HepG2 (cell line): ENCODE measurements around the gene LCE1A. TPM values are rescaled to one million over a fixed set of nuclear protein-coding genes. Genes with fewer than 3 reads are reported as not detected.

ENCODE experiments used
- ATAC-seq: fragments of 200-7000 bp; cut with Tn5 transposase; 3 replicates; pipeline ENCODE4 v1.9.1; 2020; ENCODE audit warnings: mild to moderate bottlenecking, moderate library complexity
- BruUV-seq: library from RNA; stranded (reverse); fragments of 400-500 nt; replicated peaks from 2 replicates; lab custom pipeline; 2021; lab: Mats Ljungman, UMichigan
- CTCF ChIA-PET: fragments of 300-600 bp; formaldehyde crosslinking; extraction: SDS; loops from one replicate; lab custom pipeline; 2021; ENCODE audit warnings: low total read pairs, inconsistent platforms, low intra/inter-chr PET ratio; lab: Yijun Ruan, JAX
- POLR2A ChIA-PET: fragments of 350-600 bp; sonication (Branson Sonifier 250); formaldehyde crosslinking; loops from one replicate; lab custom pipeline; 2020; ENCODE audit warnings: antibody characterized with exemption, inconsistent platforms; lab: Yijun Ruan, JAX
- DNase-seq: peaks from one replicate; pipeline ENCODE4 v3.0.0-alpha.2; 2015; ENCODE audit warnings: low spot score
- FAIRE-seq: peaks from 3 replicates; lab custom pipeline; 2011; peaks lifted over from hg19 to GRCh38; lab: Jason Lieb, UNC
- H2AFZ ChIP-seq: one replicate; pipeline ENCODE4 v1.6.1; 2011; ENCODE audit warnings: low read length, inconsistent platforms
- H3K27ac ChIP-seq: fragments of 300-600 bp; 3 replicates; pipeline ENCODE4 v1.8.0; 2011; ENCODE audit warnings: mixed run types, mild to moderate bottlenecking, mixed read lengths, low read length, inconsistent platforms; ENCODE audit not compliant: insufficient read depth; ENCODE audit errors: extremely low read length
- H3K27me3 ChIP-seq, 2 experiments: fragments of 200-600 bp in 1 of 2; 2 replicates in 1 of 2; 3 replicates in 1 of 2; pipeline versions ENCODE4 v1.6.0 to v1.8.0; 2011; ENCODE audit warnings: low read length in 2 of 2, mild to moderate bottlenecking in 2 of 2, moderate library complexity in 2 of 2, inconsistent platforms in 1 of 2; ENCODE audit not compliant: insufficient read depth in 2 of 2, control insufficient read depth in 1 of 2
- H3K36me3 ChIP-seq, 2 experiments: fragments of 200-600 bp in 1 of 2; replicated peaks in 1 of 2; 2 replicates in 1 of 2; 3 replicates in 1 of 2; pipeline versions ENCODE4 v1.5.1 to v1.8.0; 2011; ENCODE audit warnings: low read length in 2 of 2, inconsistent platforms in 1 of 2; ENCODE audit not compliant: insufficient read depth in 2 of 2, control insufficient read depth in 1 of 2
- H3K4me1 ChIP-seq: 2 replicates; pipeline ENCODE4 v1.5.1; 2012; ENCODE audit warnings: low read length, inconsistent platforms; ENCODE audit not compliant: insufficient read depth
- H3K4me2 ChIP-seq: 2 replicates; pipeline ENCODE4 v1.6.0; 2011; ENCODE audit warnings: low read depth, low read length, inconsistent platforms
- H3K4me3 ChIP-seq, 3 experiments: fragments of 200-600 bp in 1 of 3; sonication (generic), shearing (Covaris generic) in 1 of 3; replicated peaks in 1 of 3; 2 replicates each; pipeline ENCODE4 v1.5.1; 2011 to 2016; ENCODE audit warnings: low read length in 3 of 3, inconsistent platforms in 2 of 3, low read depth in 2 of 3, mild to moderate bottlenecking in 2 of 3, control low read depth in 1 of 3, mixed read lengths in 1 of 3; ENCODE audit not compliant: insufficient read depth in 1 of 3
- H3K79me2 ChIP-seq: one replicate; pipeline ENCODE4 v1.6.1; 2011; ENCODE audit warnings: low read length, inconsistent platforms; ENCODE audit not compliant: insufficient read depth
- H3K9ac ChIP-seq: 2 replicates; pipeline ENCODE4 v1.6.0; 2011; ENCODE audit warnings: mild to moderate bottlenecking, low read depth, low read length, inconsistent platforms; ENCODE audit not compliant: insufficient read depth
- H3K9me3 ChIP-seq: 2 replicates; pipeline ENCODE4 v1.5.1; 2012; ENCODE audit warnings: mild to moderate bottlenecking, low read length
- H4K20me1 ChIP-seq: 2 replicates; pipeline ENCODE4 v1.6.0; 2011; ENCODE audit warnings: inconsistent platforms, mild to moderate bottlenecking, low read length, moderate library complexity; ENCODE audit not compliant: insufficient read depth
- CAMTA2 ChIP-seq: sonication (generic); formaldehyde crosslinking; IDR thresholded peaks from 2 replicates; pipeline ENCODE4 v1.4.0; 2020; ENCODE audit warnings: mild to moderate bottlenecking, missing genetic modification reagents, borderline replicate concordance
- CEBPG ChIP-seq: IDR thresholded peaks from 2 replicates; pipeline ENCODE4 v1.6.1; 2016
- MED8 ChIP-seq: sonication (generic); formaldehyde crosslinking; IDR thresholded peaks from 2 replicates; pipeline ENCODE4 v1.8.1; 2023; ENCODE audit warnings: mild to moderate bottlenecking, missing genetic modification reagents; ENCODE audit not compliant: insufficient replicate concordance
- ZC3H13 ChIP-seq: sonication (generic); formaldehyde crosslinking; IDR thresholded peaks from 2 replicates; pipeline ENCODE4 v1.8.1; 2023; ENCODE audit warnings: mild to moderate bottlenecking, missing genetic modification reagents, moderate library complexity
- ZNF326 ChIP-seq: sonication (generic); formaldehyde crosslinking; IDR thresholded peaks from 2 replicates; pipeline ENCODE4 v1.4.0; 2020; ENCODE audit warnings: missing genetic modification reagents, borderline replicate concordance
- WGBS: methylation state at CpG from one replicate; pipeline ENCODE4 v1.1.6; 2017; ENCODE audit warnings: low lambda C conversion rate; 5-methylcytosine and 5-hydroxymethylcytosine counted together
- in situ Hi-C: cut with HindIII; loops from 2 replicates; pipeline ENCODE4 v1.10.0; 2017; ENCODE audit warnings: low pct_unique_long_range_greater_than_20kb; ENCODE audit not compliant: extremely low pct_ligation_motif_present
- intact Hi-C: fragments of 100-400 bp; cut with micrococcal nuclease; formaldehyde crosslinking; loops from one replicate; pipeline ENCODE4 v1.10.0; 2022; ENCODE audit not compliant: unreplicated experiment
- polyA plus RNA-seq, 8 experiments: library from polyadenylated mRNA; depleted of rRNA in 3 of 8; stranded (reverse) in 7 of 8; unstranded in 1 of 8; fragments of >200 nt; fragmentation: Illumina TruSeq in 4 of 8; extraction: Trizol in 4 of 8; gene quantifications; 2 replicates each; pipeline versions ENCODE4 v1.2.1 to v1.2.3, GENCODE V29; 2011 to 2016; ENCODE audit warnings: low read depth in 4 of 8, missing spikeins in 1 of 8, mixed read lengths in 1 of 8; ENCODE audit not compliant: insufficient read depth in 1 of 8
- total RNA-seq, 5 experiments: library from RNA; depleted of rRNA; stranded (reverse); fragments of >200 nt; fragmentation: Illumina TruSeq; extraction: Trizol; gene quantifications; 2 replicates each; pipeline ENCODE4 v1.2.3, GENCODE V29; 2016; ENCODE audit warnings: low read depth in 1 of 5
- TF ChIP-seq, protein P1 (sequence below): IDR thresholded peaks from 2 replicates; pipeline ENCODE4 v1.6.1; 2016; ENCODE audit warnings: control low read depth

Gene LCE1A
- total and polyA plus RNA-seq, 2 of the 13 experiments (the other 11 are each of a cell fraction or from before 2014, with no cell fraction given) = not detected

GRCh38 chr1:152806576-152806975 is 20.7 kb upstream of the LCE1A start, which contains the start of gene LCE1C:
Gene LCE1C, minus strand, starts transcription at chr1:152806651. Its CDS starts 1,173 bp downstream, at chr1:152805478.
- no peaks in the 10 kb centered on the region for H3K36me3 ChIP-seq
- H3K27ac ChIP-seq = no peak within 1 kb of the TSS
- TF ChIP-seq ZC3H13 (no peak), MED8 (CRISPR knock-in tag) (no peak), CEBPG (no peak), CAMTA2 (CRISPR knock-in tag) (no peak)
- TF ChIP-seq, protein P1, sequence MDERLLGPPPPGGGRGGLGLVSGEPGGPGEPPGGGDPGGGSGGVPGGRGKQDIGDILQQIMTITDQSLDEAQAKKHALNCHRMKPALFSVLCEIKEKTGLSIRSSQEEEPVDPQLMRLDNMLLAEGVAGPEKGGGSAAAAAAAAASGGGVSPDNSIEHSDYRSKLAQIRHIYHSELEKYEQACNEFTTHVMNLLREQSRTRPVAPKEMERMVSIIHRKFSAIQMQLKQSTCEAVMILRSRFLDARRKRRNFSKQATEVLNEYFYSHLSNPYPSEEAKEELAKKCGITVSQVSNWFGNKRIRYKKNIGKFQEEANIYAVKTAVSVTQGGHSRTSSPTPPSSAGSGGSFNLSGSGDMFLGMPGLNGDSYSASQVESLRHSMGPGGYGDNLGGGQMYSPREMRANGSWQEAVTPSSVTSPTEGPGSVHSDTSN (CRISPR knock-in tag) = no peak
- TF ChIP-seq, all 625 proteins: peak for 0
- BruUV-seq = no TSS peak
- Histone ChIP-seq H3K9ac (no peak within 1 kb of the TSS), H3K9me3 (no peaks in the 10 kb centered on the region), H3K27me3 (no peaks in the 10 kb centered on the region; a peak in 1 of 5 replicates), H3K79me2 (no peaks in the 10 kb centered on the region), H3K4me2 (no peak within 1 kb of the TSS), H4K20me1 (no peaks in the 10 kb centered on the region), H3K4me3 (no peak within 1 kb of the TSS), H3K4me1 (no peaks in the 10 kb centered on the region), H2AFZ (no peak within 1 kb of the TSS)
- FAIRE-seq = no peak
- no peak for ATAC-seq
- POLR2A ChIA-PET = no interaction called here
- in situ Hi-C loops = no loop called here
- intact Hi-C loops = no loop called here
- DNase-seq = no peak
- 0% methylated on average over 3 of the region's 3 CpGs for WGBS
- CTCF ChIA-PET = no interaction called here

DNA sequence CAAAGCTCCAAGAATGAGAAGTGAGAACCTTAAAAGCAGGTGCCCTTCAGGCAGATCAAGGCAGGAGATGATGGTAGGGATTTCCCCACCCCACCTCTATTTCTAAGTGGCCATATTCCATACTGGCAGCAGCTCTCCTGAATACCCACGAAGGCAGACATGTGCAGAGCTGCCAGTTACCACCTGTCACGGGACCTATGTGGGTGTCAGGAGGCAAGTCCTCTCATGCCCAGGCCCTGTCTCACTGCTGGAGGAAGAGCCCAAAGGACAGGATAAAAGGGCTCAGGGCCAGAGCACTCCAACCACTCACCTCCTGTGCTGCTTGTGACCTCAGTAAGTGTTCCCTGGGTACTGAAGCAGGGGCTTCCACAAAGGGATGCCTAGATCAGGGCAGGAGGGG is 16.2 kb upstream of the LCE1A start:
- Histone ChIP-seq H3K9ac (no peak overlapping the region), H4K20me1 (no peaks in the 10 kb centered on the region), H3K9me3 (no peaks in the 10 kb centered on the region), H3K27ac (no peak overlapping the region), H3K4me1 (no peaks in the 10 kb centered on the region), H3K4me2 (no peak overlapping the region), H3K4me3 (no peak overlapping the region), H3K79me2 (no peaks in the 10 kb centered on the region), H3K36me3 (no peaks in the 10 kb centered on the region), H3K27me3 (no peaks in the 10 kb centered on the region; a peak in 1 of 5 replicates), H2AFZ (no peak overlapping the region)
- BruUV-seq = no TSS peak
- ATAC-seq (no peak), DNase-seq (no peak), FAIRE-seq (no peak)
- CTCF ChIA-PET = no interaction called here
- intact Hi-C loops = no loop called here
- no CpG with 5 or more reads among the region's 2 CpGs for WGBS
- POLR2A ChIA-PET = no interaction called here
- in situ Hi-C loops = no loop called here
- no peak for TF ChIP-seq ZNF326 (CRISPR knock-in tag)
